ENCODE data around the gene GBX1. TPM values are rescaled to one million over a fixed set of nuclear protein-coding genes. Genes with fewer than 3 reads are reported as not detected.

Gene GBX1
- polyA plus RNA-seq, 1 donor (not counting 4 experiments of a cell fraction or from before 2014, with no cell fraction given), result not detected

DNA sequence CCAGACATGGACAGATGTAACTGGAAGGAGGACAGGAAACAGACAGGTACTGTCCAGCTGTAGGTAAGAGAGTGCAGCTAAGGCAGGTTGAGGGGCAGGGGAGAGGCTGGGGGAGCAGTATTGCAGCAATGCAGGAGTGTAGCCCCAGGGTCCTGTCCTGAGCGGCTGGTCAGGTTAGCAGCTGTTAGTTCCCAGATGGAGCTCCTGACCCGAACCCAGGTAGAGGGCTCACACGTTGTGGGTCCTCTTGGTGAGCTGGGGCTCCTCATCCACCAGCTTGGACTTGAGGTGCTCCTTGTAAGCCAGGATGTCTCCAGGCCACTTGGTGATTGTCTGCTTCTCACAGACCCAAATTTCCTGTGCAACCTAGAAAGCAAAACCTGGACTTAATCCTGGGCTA is 46.3 kb upstream of the GBX1 start:
- DNase-seq (ENCODE audit: low read depth, low spot score) (no peak), FAIRE-seq (no peak)
- no peaks in the 10 kb centered on the region for H3K9me3 ChIP-seq (ENCODE audit: control insufficient read depth, low read depth, low read length)
- TF ChIP-seq, protein P1, sequence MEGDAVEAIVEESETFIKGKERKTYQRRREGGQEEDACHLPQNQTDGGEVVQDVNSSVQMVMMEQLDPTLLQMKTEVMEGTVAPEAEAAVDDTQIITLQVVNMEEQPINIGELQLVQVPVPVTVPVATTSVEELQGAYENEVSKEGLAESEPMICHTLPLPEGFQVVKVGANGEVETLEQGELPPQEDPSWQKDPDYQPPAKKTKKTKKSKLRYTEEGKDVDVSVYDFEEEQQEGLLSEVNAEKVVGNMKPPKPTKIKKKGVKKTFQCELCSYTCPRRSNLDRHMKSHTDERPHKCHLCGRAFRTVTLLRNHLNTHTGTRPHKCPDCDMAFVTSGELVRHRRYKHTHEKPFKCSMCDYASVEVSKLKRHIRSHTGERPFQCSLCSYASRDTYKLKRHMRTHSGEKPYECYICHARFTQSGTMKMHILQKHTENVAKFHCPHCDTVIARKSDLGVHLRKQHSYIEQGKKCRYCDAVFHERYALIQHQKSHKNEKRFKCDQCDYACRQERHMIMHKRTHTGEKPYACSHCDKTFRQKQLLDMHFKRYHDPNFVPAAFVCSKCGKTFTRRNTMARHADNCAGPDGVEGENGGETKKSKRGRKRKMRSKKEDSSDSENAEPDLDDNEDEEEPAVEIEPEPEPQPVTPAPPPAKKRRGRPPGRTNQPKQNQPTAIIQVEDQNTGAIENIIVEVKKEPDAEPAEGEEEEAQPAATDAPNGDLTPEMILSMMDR (optimal IDR thresholded peaks at IDR 0.05 in 1 of 3, IDR thresholded peaks at IDR 0.05 in 1 of 3, conservative IDR thresholded peaks at IDR 0.05 in 1 of 3; ENCODE audit: extremely low read depth in 1 of 3, insufficient read depth in 2 of 3, low read length in 3 of 3), result no peak
- no peak for TF ChIP-seq EZH2 (IDR thresholded peaks at IDR 0.05; ENCODE audit: low read length)
- H3K9me1 ChIP-seq (ENCODE audit: control insufficient read depth, extremely low read depth, insufficient read depth, low read length), result peaks cover 2% of the 10 kb centered on the region
- dilution Hi-C loops (cut with MboI; ENCODE audit: extremely low pct_ligation_motif_present, low sequenced_read_pairs), result no loop called here
- H3K36me3 ChIP-seq (ENCODE audit: control insufficient read depth in 2 of 2, extremely low read depth in 1 of 2, insufficient read depth in 2 of 2, low read length in 2 of 2), result peaks cover 29 to 38% of the 10 kb centered on the region in 2 experiments
- no peak overlapping the region for H3K4me2 ChIP-seq (ENCODE audit: control insufficient read depth, extremely low read depth, insufficient read depth, low read depth, low read length)
- no peak overlapping the region for H3K4me3 ChIP-seq (ENCODE audit: control insufficient read depth in 2 of 3, extremely low read depth in 1 of 3, insufficient read depth in 2 of 3, low read depth in 1 of 3, low read length in 3 of 3)
- H3K79me2 ChIP-seq (ENCODE audit: control insufficient read depth, insufficient read depth, low read length), result no peaks in the 10 kb centered on the region
- H3K4me1 ChIP-seq (ENCODE audit: control insufficient read depth, extremely low read depth, insufficient read depth, low read length), result no peaks in the 10 kb centered on the region
- H2AFZ ChIP-seq (ENCODE audit: control insufficient read depth, low read length), result no peak overlapping the region
- no peak overlapping the region for H3K27ac ChIP-seq (ENCODE audit: control insufficient read depth, insufficient read depth, low read length)
- no peaks in the 10 kb centered on the region for H3K27me3 ChIP-seq (ENCODE audit: control insufficient read depth, extremely low read depth, insufficient read depth, low read length)
- no peaks in the 10 kb centered on the region for H4K20me1 ChIP-seq (ENCODE audit: control insufficient read depth, extremely low read depth, insufficient read depth, low read length)
- no peak overlapping the region for H3K9ac ChIP-seq (ENCODE audit: control insufficient read depth, extremely low read depth, insufficient read depth, low read length)

- H3K36me3 ChIP-seq (ENCODE audit: control insufficient read depth in 2 of 2, extremely low read depth in 1 of 2, insufficient read depth in 2 of 2, low read length in 2 of 2), result peaks cover 20 to 26% of the 10 kb centered on the region in 2 experiments
- DNase-seq (ENCODE audit: low read depth, low spot score), result no peak
- dilution Hi-C loops (cut with MboI; ENCODE audit: extremely low pct_ligation_motif_present, low sequenced_read_pairs), result no loop called here
- no peak overlapping the region for H3K9ac ChIP-seq (ENCODE audit: control insufficient read depth, extremely low read depth, insufficient read depth, low read length)
- no peak for TF ChIP-seq EZH2 (IDR thresholded peaks at IDR 0.05; ENCODE audit: low read length)
- TF ChIP-seq, protein P1 (optimal IDR thresholded peaks at IDR 0.05 in 1 of 3, IDR thresholded peaks at IDR 0.05 in 1 of 3, conservative IDR thresholded peaks at IDR 0.05 in 1 of 3; ENCODE audit: extremely low read depth in 1 of 3, insufficient read depth in 2 of 3, low read length in 3 of 3), result no peak
- H3K27me3 ChIP-seq (ENCODE audit: control insufficient read depth, extremely low read depth, insufficient read depth, low read length), result peaks cover 2% of the 10 kb centered on the region
- H3K4me2 ChIP-seq (ENCODE audit: control insufficient read depth, extremely low read depth, insufficient read depth, low read depth, low read length), result no peak overlapping the region
- no peak for FAIRE-seq
- H2AFZ ChIP-seq (ENCODE audit: control insufficient read depth, low read length), result no peak overlapping the region
- H3K9me3 ChIP-seq (ENCODE audit: control insufficient read depth, low read depth, low read length), result no peaks in the 10 kb centered on the region
- H3K27ac ChIP-seq (ENCODE audit: control insufficient read depth, insufficient read depth, low read length), result no peak overlapping the region
- H4K20me1 ChIP-seq (ENCODE audit: control insufficient read depth, extremely low read depth, insufficient read depth, low read length), result no peaks in the 10 kb centered on the region
- H3K79me2 ChIP-seq (ENCODE audit: control insufficient read depth, insufficient read depth, low read length), result no peaks in the 10 kb centered on the region
- H3K9me1 ChIP-seq (ENCODE audit: control insufficient read depth, extremely low read depth, insufficient read depth, low read length), result peaks cover 2% of the 10 kb centered on the region
- no peak overlapping the region for H3K4me3 ChIP-seq (ENCODE audit: control insufficient read depth in 2 of 3, extremely low read depth in 1 of 3, insufficient read depth in 2 of 3, low read depth in 1 of 3, low read length in 3 of 3)
- no peaks in the 10 kb centered on the region for H3K4me1 ChIP-seq (ENCODE audit: control insufficient read depth, extremely low read depth, insufficient read depth, low read length)
These were observed 45.1 kb upstream of the GBX1 start for GRCh38 chr7:151212626-151213025.
